ENCODE results near the gene ZNF385B.

- TF ChIP-seq CTCF (IDR thresholded peaks at IDR 0.05; ENCODE audit: poor library complexity, severe bottlenecking) = no peak
- TF ChIP-seq SMC3 (conservative IDR thresholded peaks at IDR 0.05; ENCODE audit: poor library complexity) = no peak
- TF ChIP-seq EP300 (conservative IDR thresholded peaks at IDR 0.05; ENCODE audit: poor library complexity, severe bottlenecking) = no peak
- TF ChIP-seq RAD21 (conservative IDR thresholded peaks at IDR 0.05) = no peak
Observed at GRCh38 chr2:179614121-179614520, 247.3 kb downstream of the ZNF385B start.

All from neural cell (in vitro differentiated cells).